HepG2 (cell line): ENCODE measurements around the gene FAM43B. TPM values are rescaled to one million over a fixed set of nuclear protein-coding genes. Genes with fewer than 3 reads are reported as not detected.
A peak's percentile ranks its signal among the peaks of the same experiment; 100 is the strongest.

ENCODE experiments used
- CEBPB ChIP-seq: IDR thresholded peaks from 2 replicates; pipeline ENCODE4 v1.6.1; 2011; ENCODE audit warnings: low read depth, low read length, improper control_type of control experiment, borderline replicate concordance
- CERS6 ChIP-seq: sonication (generic); formaldehyde crosslinking; IDR thresholded peaks from 2 replicates; pipeline ENCODE4 v1.5.0; 2020; ENCODE audit warnings: missing genetic modification reagents
- CREBL2 ChIP-seq: sonication (generic); formaldehyde crosslinking; IDR thresholded peaks from 2 replicates; pipeline ENCODE4 v1.8.1; 2023; ENCODE audit warnings: missing genetic modification reagents, mild to moderate bottlenecking, borderline replicate concordance
- ETS1 ChIP-seq: sonication (generic); formaldehyde crosslinking; IDR thresholded peaks from 2 replicates; pipeline ENCODE4 v1.4.0; 2020; ENCODE audit warnings: missing genetic modification reagents
- HES4 ChIP-seq: sonication (generic); formaldehyde crosslinking; IDR thresholded peaks from 2 replicates; pipeline ENCODE4 v1.9.0; 2021; ENCODE audit warnings: mild to moderate bottlenecking, missing genetic modification reagents, borderline replicate concordance
- JDP2 ChIP-seq: sonication (generic); formaldehyde crosslinking; IDR thresholded peaks from 2 replicates; pipeline ENCODE4 v1.8.1; 2022; ENCODE audit warnings: missing genetic modification reagents, borderline replicate concordance
- NKX3-1 ChIP-seq: sonication (generic); formaldehyde crosslinking; IDR thresholded peaks from 2 replicates; pipeline ENCODE4 v1.5.0; 2020; ENCODE audit warnings: missing genetic modification reagents
- ONECUT2 ChIP-seq: sonication (generic); formaldehyde crosslinking; IDR thresholded peaks from 2 replicates; pipeline ENCODE4 v1.4.0; 2020; ENCODE audit warnings: missing genetic modification reagents
- PHF20 ChIP-seq: sonication (generic); formaldehyde crosslinking; IDR thresholded peaks from 2 replicates; pipeline ENCODE4 v1.5.0; 2020; ENCODE audit warnings: mild to moderate bottlenecking, missing genetic modification reagents
- TRIM22 ChIP-seq: fragments of 450-650 bp; IDR thresholded peaks from 2 replicates; pipeline ENCODE4 v1.6.1; 2017
- ZBTB7A ChIP-seq: sonication (generic); formaldehyde crosslinking; IDR thresholded peaks from 2 replicates; pipeline ENCODE4 v1.8.0; 2022; ENCODE audit warnings: mild to moderate bottlenecking, missing genetic modification reagents
- ZNF253 ChIP-seq: sonication (generic); formaldehyde crosslinking; IDR thresholded peaks from 2 replicates; pipeline ENCODE4 v1.8.0; 2022; ENCODE audit warnings: mild to moderate bottlenecking, missing genetic modification reagents, borderline replicate concordance
- ZNF317 ChIP-seq: sonication (generic); formaldehyde crosslinking; IDR thresholded peaks from 2 replicates; pipeline ENCODE4 v1.5.0; 2020; ENCODE audit warnings: mild to moderate bottlenecking, missing genetic modification reagents
- ZNF510 ChIP-seq: sonication (generic); formaldehyde crosslinking; IDR thresholded peaks from 2 replicates; pipeline ENCODE4 v1.4.0; 2020; ENCODE audit warnings: low read depth, mild to moderate bottlenecking, missing genetic modification reagents
- ZNF530 ChIP-seq: sonication (generic); formaldehyde crosslinking; IDR thresholded peaks from 2 replicates; pipeline ENCODE4 v1.5.0; 2020; ENCODE audit warnings: low read depth, mild to moderate bottlenecking, missing genetic modification reagents
- ZNF569 ChIP-seq: sonication (generic); formaldehyde crosslinking; IDR thresholded peaks from 2 replicates; pipeline ENCODE4 v1.5.0; 2020; ENCODE audit warnings: mild to moderate bottlenecking, missing genetic modification reagents, moderate library complexity, borderline replicate concordance
- ZNF687 ChIP-seq: sonication (generic); formaldehyde crosslinking; IDR thresholded peaks from 2 replicates; pipeline ENCODE4 v1.5.1; 2020; ENCODE audit warnings: mild to moderate bottlenecking, missing genetic modification reagents, moderate library complexity
- ZNF720 ChIP-seq: sonication (generic); formaldehyde crosslinking; IDR thresholded peaks from 2 replicates; pipeline ENCODE4 v1.4.0; 2020; ENCODE audit warnings: missing genetic modification reagents
- ZNF784 ChIP-seq: sonication (generic); formaldehyde crosslinking; IDR thresholded peaks from 2 replicates; pipeline ENCODE4 v1.5.1; 2020; ENCODE audit warnings: missing genetic modification reagents, mild to moderate bottlenecking, borderline replicate concordance
- ZNF792 ChIP-seq: IDR thresholded peaks from 2 replicates; pipeline ENCODE4 v1.6.1; 2016
- ZZZ3 ChIP-seq: sonication (generic); formaldehyde crosslinking; IDR thresholded peaks from 2 replicates; pipeline ENCODE4 v1.4.0; 2020; ENCODE audit warnings: missing genetic modification reagents, mild to moderate bottlenecking, borderline replicate concordance
- polyA plus RNA-seq, 8 experiments: library from polyadenylated mRNA; depleted of rRNA in 3 of 8; stranded (reverse) in 7 of 8; unstranded in 1 of 8; fragments of >200 nt; fragmentation: Illumina TruSeq in 4 of 8; extraction: Trizol in 4 of 8; gene quantifications; 2 replicates each; pipeline versions ENCODE4 v1.2.1 to v1.2.3, GENCODE V29; 2011 to 2016; ENCODE audit warnings: low read depth in 4 of 8, missing spikeins in 1 of 8, mixed read lengths in 1 of 8; ENCODE audit not compliant: insufficient read depth in 1 of 8
- total RNA-seq, 5 experiments: library from RNA; depleted of rRNA; stranded (reverse); fragments of >200 nt; fragmentation: Illumina TruSeq; extraction: Trizol; gene quantifications; 2 replicates each; pipeline ENCODE4 v1.2.3, GENCODE V29; 2016; ENCODE audit warnings: low read depth in 1 of 5

Gene FAM43B
- total and polyA plus RNA-seq, 2 of the 13 experiments (the other 11 are each of a cell fraction or from before 2014, with no cell fraction given) = 0.63 to 3.7 TPM

GRCh38 chr1:20552728-20553445 lies 514 bp downstream of the FAM43B start (continued):
- TF ChIP-seq ZNF530 (CRISPR knock-in tag) (no peak), CERS6 (CRISPR knock-in tag) (no peak), ZNF687 (CRISPR knock-in tag) (peak; percentile 50), ZBTB7A (CRISPR knock-in tag) (peak; percentile 35), ONECUT2 (CRISPR knock-in tag) (no peak), PHF20 (CRISPR knock-in tag) (no peak), ZNF317 (no peak; the same call in 1 of the 2 replicates), ZNF784 (CRISPR knock-in tag) (no peak), ZNF253 (CRISPR knock-in tag) (no peak), CREBL2 (CRISPR knock-in tag) (no peak), ZZZ3 (CRISPR knock-in tag) (peak; percentile 48; the same call in 1 of the 2 replicates), TRIM22 (no peak), ZNF792 (CRISPR knock-in tag) (no peak), ZNF569 (CRISPR knock-in tag) (no peak), ZNF510 (no peak), NKX3-1 (CRISPR knock-in tag) (no peak), HES4 (CRISPR knock-in tag) (peak; percentile 58; the same call in 1 of the 2 replicates), JDP2 (CRISPR knock-in tag) (no peak), ETS1 (CRISPR knock-in tag) (no peak), ZNF720 (CRISPR knock-in tag) (no peak), CEBPB (no peak)
- TF ChIP-seq, all 625 proteins: peak for 51
